GM15510 (cell line): Measurements from ENCODE around the gene KCNQ2.

Experiments
- POLR2A ChIP-seq: IDR thresholded peaks from 3 replicates; pipeline ENCODE4 v1.6.1; 2011; ENCODE audit warnings: borderline replicate concordance; ENCODE audit not compliant: insufficient read length; ENCODE audit errors: extremely low read depth

The KCNQ2 gene

GRCh38 chr20:63354636-63355350, 117.7 kb downstream of the KCNQ2 start:
- no peak for TF ChIP-seq POLR2A

GRCh38 chr20:63352811-63353221, 119.6 kb downstream of the KCNQ2 start:
- no peak for TF ChIP-seq POLR2A

GRCh38 chr20:63351811-63352591, 120.5 kb downstream of the KCNQ2 start:
- TF ChIP-seq POLR2A = no peak

GRCh38 chr20:63351326-63351700, 121.1 kb downstream of the KCNQ2 start:
- no peak for TF ChIP-seq POLR2A

- no peak for TF ChIP-seq POLR2A
Measured at GRCh38 chr20:63350597-63351325, 121.7 kb downstream of the KCNQ2 start.
